Posterior vena cava (tissue), 2 donors: ENCODE results near the gene C11orf21. TPM values are rescaled to one million over a fixed set of nuclear protein-coding genes. Genes with fewer than 3 reads are reported as not detected.

Experiments used
- DNase-seq: peaks from one replicate; pipeline ENCODE4 v3.0.0-alpha.2; 2020; ENCODE audit warnings: low spot score
- intact Hi-C, 2 donors: fragments of 100-400 bp; cut with DNase I; formaldehyde crosslinking; loops; one replicate each; pipeline versions ENCODE4 v1.14.1 to v1.14.2; 2022 to 2023
- total RNA-seq, 2 donors: library from RNA; stranded (reverse); fragmentation: NEBNext Ultra II Directional; extraction: Animal tissue kit (Norgen Biotek cat#: 25700); gene quantifications; one replicate each; pipeline ENCODE4 v1.2.1, GENCODE V29; 2021
- donor health status: DM: yes; HTN: yes; CAD: no.
- donor health status: DM: yes; HTN: yes; CAD: no.

Gene C11orf21
- total RNA-seq, 2 donors from 2014 or later = 1.3 to 1.8 TPM

DNA sequence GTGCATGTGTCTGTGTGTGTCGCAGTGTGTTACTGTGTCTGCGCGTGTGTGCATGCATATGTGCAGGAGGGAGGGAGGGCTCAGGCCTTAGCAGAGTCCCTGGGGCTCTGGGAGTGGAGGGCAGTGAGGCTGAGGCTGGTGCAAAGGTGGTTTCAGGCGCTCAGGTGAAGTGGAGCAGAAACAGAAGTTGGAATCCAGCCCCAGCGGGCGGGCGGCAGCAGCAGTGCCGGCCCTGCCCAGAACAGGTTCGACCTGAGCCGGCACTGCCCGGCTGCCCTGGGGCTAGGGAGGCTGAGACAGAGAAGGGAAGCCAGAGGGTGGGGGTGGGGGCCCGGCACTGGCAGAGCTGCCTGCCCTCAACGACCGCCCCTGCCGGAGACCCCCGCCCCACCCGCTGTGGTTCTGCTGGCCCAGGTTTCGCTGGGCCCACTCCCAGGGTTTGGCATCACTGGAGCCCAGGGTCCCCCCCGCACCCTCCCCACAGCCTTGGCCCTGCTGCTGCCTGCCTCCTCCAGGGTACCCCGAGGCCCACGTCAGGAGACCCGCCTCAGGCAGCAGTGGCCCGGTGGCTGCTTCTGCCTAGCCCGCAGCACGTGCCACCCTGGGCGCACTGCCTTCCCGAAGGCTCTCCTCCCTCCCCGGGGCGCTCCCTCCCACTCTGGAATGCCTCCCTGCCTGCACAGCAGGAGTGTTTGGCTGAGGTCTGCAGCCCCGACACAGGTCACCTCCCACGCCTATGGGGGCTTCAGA, 44.6 kb downstream of the C11orf21 start:
- no peak for DNase-seq
- intact Hi-C loops = loop anchor here in 1 of 2 donors (10.0 kb wide), 1 partner anchor 922 kb away; no protein-coding TSS in a partner anchor

DNA sequence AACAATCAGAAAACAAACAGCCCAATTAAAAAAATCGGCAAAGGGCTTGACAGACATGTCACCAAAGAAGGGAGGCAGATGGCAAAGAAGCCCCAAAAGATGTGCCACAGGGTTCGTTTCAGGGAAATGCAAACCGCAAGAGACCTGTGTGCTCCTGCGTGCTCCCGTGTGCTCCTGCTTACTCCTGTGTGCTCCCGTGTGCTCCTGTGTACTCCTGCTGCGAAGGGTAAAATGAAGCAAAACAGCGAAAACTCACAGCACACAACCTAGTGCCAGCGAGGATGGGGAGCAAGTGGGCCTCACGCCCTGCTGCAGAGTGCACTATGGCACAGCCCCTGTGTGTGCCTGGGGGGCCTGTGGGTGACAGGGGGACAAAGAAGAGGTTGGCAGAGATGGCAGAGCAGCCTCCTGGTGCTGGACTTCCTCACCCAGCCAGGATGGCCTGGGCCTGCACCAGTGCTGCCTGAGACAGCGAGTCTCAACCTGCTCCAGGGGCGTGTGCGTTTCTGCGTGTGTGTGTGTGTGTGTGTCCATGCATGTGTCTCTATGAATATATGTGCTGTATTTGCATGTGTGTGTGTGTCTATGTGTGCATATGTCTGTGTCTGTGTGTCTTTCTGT, 45.3 kb downstream of the C11orf21 start:
- DNase-seq = no peak
- intact Hi-C loops = loop anchor here in 1 of 2 donors (10.0 kb wide), 1 partner anchor 922 kb away; no protein-coding TSS in a partner anchor

DNA sequence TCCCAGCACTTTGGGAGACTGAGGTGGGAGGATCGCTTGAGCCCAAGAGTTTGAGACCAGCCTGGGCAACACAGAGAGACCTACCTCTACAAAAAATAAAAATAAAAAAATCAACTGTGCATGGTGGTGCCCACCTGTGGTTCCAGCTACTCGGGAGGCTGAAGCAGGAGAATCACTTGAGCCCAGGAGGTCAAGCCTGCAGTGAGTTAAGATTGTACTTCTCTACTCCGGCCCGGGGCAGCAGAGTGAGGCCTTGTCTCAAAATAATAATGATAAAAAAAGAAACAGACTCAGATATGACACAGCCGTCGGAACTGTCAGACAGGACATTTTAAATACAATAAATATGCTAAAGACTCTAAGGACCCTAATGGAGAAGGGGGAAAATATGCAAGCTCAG, 49.7 kb downstream of the C11orf21 start:
- DNase-seq = no peak
- intact Hi-C loops = loop anchor here in 1 of 2 donors (10.0 kb wide), 1 partner anchor 917 kb away; no protein-coding TSS in a partner anchor

DNA sequence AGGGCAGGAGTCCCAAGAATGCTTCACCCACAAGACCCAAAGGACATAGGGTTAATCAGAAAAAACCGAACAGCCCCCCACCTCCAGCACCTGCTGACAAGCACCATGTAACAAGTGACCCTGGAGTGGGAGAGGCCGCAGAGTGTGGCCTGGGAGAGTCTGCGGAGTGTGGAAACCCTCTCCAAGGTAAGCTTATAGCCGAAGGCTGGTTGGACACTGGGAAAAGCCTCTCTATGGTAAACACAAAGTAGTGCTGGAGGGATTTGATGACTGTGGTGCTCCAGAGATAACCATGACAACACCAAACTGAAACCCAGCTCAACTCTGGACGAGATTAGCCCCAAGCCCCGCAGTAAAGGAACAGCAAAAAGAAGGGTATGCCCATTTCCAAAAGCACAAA, 50.6 kb downstream of the C11orf21 start:
- DNase-seq = no peak
- intact Hi-C loops = loop anchor here in 1 of 2 donors (10.0 kb wide), 1 partner anchor 916 kb away; no protein-coding TSS in a partner anchor

DNA sequence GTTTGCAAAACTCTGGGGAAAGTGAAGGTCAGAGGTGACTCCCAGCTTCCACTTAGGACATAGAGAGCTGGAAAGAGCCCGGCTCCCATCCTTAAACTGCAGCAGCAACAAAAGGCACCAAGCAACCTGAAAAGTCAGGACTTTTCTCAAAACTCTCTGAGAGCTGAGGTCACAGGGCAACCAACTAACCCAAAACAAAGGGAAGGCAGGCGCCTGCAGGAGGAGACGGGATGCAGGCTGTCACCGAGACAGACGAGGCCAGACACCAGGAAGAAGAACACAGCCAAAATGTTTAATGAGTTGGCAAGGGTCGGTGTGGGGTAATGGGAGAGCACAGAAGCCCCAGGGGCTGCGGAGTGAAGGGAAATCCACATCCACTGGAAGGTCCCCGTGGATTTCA, 51.2 kb downstream of the C11orf21 start:
- no peak for DNase-seq
- intact Hi-C loops = loop anchor here in 1 of 2 donors (10.0 kb wide), 1 partner anchor 916 kb away; no protein-coding TSS in a partner anchor

DNA sequence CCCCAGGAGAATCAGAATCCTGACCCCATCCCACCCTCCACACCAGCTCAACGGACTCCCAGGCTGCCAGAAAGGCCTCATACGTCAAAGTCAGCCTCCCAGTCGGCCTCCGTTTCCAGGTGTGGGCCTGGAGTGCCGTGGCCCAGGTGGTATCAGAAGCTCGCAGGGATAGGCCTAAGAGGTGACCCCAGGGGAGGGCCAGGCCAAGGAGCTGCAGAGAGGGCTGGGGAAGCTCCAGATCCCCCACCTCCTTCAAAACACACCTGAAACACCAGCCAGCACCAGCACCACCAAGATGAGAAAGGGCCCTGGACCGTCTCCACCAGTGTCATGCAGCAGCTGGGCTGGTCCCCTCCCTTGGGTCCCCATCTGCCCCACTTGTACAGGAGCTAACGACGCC, 51.7 kb downstream of the C11orf21 start:
- intact Hi-C loops = loop anchor here in 1 of 2 donors (10.0 kb wide), 1 partner anchor 915 kb away; no protein-coding TSS in a partner anchor
- no peak for DNase-seq

DNA sequence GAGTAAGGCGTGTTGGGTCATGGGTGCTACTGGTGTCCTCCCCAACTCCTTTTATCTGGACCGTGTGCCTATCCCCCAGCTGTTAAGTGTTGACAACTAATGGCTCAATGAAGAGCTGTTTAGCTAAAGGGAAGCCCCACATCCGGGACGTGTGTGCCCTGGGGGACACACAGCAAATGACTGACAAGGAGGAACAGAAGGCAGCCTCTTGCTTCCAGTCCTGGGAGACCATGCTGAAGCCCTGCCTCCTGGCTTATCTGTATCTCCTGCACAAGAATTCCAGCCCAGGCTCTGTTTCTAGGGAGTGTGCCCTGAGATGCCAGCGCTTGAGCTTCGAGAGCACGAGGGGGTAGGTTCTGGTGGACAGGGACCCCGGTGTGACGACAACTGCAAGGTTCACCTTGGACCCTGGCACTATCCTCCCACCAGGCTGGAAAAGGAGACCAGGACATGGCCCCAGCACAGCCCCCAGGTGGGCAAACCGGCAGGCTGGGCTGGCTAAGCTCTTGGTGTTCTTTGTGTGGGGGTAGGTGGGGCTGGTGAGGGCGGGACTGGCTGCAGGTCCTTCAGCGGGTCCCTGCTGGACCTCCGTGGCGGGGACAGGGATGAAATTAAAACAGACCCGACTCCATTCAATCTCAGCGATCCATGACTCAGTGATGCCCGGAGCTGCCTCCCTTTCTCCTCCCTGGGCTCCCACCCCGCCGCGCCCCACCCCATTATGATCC, 52.4 kb downstream of the C11orf21 start:
- no peak for DNase-seq

DNA sequence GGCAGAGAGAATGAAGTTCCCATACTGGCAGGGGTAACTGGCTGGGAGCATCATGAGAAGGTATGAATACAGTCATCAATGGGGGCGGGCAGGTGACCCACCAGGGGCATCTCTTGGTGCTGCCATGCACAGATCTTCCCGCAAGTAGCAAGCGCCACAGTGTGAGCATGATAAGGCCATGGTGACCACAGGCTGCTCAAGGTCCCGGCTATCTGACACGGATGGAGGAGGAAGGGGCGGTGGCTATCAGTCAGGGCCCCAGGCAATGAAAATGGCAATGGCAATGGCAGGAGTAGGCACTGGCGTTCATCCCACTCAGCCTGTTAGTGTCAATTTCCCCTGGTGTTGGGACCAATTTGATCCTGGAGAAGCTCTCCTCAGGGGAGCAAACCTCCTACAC, 53.0 kb downstream of the C11orf21 start:
- no peak for DNase-seq
- intact Hi-C loops = no loop called here

More for the DNA sequence above, 52.4 kb downstream of the C11orf21 start:
- intact Hi-C loops = no loop called here

DNA sequence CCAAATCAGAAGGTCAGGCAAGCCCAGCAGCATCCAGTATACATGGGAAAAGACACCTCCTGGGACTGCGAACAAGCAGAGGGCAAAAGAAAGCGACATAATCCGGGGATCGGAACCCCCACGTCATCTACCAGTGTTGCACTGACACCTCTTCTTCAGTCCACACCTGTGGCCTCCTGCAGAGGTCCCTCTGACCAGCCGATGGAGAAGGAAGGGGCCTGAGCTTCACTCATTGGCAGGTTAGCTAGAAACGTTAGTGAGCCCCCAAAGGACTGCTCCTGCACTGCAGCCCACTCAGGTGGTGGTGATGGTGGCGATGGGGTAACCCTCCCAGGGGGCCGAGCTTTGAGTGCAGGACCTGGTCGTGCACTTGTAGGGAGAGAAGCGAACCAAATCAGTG, 53.5 kb downstream of the C11orf21 start:
- intact Hi-C loops = no loop called here
- DNase-seq = no peak

DNA sequence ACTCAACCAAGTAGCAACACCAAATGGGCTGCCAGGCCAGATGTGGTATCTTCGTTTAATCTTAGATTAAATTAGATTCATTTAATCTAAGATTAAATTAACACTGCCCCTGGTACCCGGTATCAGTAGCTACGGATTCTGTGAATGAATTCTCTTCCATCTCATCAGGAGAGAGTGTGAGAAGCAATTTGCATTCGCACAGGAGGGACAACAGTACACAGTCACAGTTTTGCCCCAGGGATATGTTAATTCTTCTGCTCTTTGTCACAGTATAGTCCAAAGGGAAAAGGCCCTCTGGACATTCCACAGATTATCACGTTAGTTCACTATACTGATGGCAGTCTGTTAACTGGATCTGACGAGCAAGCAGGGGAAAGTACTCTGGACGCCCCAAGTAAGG, 54.2 kb downstream of the C11orf21 start:
- intact Hi-C loops = no loop called here

More for the DNA sequence above, 54.2 kb downstream of the C11orf21 start:
- no peak for DNase-seq

Other genes with a start within 250 kb of the C11orf21 start
- 100 to 1,000 TPM; 161 to 323 TPM for gene IGF2, start 162.5 kb downstream of the C11orf21 start, total RNA-seq
- gene INS, start 140.7 kb downstream of the C11orf21 start, total RNA-seq = not detected
- under 1 TPM in 1 of 2 donors, not detected in 1; 0.67 TPM for gene TH, start 130.1 kb downstream of the C11orf21 start, total RNA-seq
- under 1 TPM; 0.43 to 0.69 TPM for gene ASCL2, start 31.3 kb downstream of the C11orf21 start, total RNA-seq
- 1 to 10 TPM in 1 of 2 donors, under 1 TPM in 1; 0.76 to 3.6 TPM for gene TSPAN32, start 95 bp upstream of the C11orf21 start, total RNA-seq
- gene CD81, start 75.4 kb upstream of the C11orf21 start, total RNA-seq = 100 to 1,000 TPM; 616 to 784 TPM
- gene TSSC4, start 98.8 kb upstream of the C11orf21 start, total RNA-seq = 10 to 100 TPM; 47.4 to 49.6 TPM
- gene TRPM5, start 142.6 kb upstream of the C11orf21 start, total RNA-seq = not detected
- 1 to 10 TPM; 4.7 to 7.2 TPM for gene KCNQ1, start 143.1 kb upstream of the C11orf21 start, total RNA-seq